Stimulated activated CD8-positive, alpha-beta memory T cell treated with anti-CD3 and anti-CD28 coated beads, Interleukin-7, amount 100 ng/mL, for 48 hours (primary cell): Measurements from ENCODE around the gene MYRIP.
"Not testable (repeated sequence)": the region's sequence is repeated elsewhere in the genome, so short reads cannot be mapped to it uniquely, and the experiment has no call there.

Experiments
- DNase-seq, 2 donors: peaks; one replicate each; pipeline ENCODE4 v3.0.0-alpha.2; 2020; ENCODE audit warnings: low read depth in 1 of 2; ENCODE audit errors: extremely low read depth in 1 of 2

MYRIP gene

GRCh38 chr3:40077139-40077538 is 267.7 kb downstream of the MYRIP start:
- DNase-seq, result not testable (repeated sequence)

DNA sequence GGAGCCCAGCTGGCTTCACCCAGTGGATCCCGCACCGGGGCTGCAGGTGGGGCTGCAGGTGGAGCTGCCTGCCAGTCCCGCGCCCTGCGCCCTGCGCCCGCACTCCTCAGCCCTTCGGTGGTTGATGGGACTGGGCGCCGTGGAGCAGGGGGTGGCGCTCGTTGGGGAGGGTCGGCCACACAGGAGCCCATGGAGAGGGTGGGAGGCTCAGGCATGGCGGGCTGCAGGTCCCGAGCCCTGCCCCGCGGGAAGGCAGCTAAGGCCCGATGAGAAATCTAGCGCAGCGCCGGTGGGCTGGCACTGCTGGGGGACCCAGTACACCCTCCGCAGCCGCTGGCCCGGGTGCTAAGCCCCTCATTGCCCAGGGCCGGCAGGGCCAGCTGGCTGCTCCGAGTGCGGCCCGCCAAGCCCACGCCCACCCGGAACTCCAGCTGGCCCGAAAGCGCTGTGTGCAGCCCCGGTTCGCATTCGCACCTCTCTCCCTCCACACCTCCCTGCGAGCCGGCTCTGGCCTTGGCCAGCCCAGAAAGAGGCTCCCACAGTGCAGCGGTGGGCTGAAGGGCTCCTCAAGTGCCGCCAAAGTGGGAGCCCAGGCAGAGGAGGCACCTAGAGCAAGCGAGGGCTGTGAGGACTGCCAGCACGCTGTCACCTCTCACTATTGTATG is 268.6 kb downstream of the MYRIP start:
- not testable (repeated sequence) for DNase-seq

DNA sequence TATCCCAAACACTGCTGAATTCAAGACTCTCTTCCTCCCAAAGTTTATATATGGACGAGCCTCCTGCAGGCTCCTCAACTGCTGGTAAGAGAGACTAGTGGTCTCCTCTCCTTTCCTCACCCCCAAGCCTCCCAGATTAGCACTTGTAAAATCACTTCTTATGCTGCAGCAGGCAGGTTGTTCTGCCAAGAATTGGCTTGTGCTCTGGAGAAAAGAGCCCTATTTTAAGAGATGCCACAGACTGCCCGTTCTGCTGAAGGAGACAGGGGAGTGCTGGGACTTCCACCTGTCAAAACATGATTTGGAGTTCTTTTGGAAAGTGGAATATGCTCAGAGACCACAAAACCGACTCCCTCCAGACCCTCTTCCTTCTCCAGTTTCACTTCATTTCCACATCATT is 269.2 kb downstream of the MYRIP start:
- no peak for DNase-seq

DNA sequence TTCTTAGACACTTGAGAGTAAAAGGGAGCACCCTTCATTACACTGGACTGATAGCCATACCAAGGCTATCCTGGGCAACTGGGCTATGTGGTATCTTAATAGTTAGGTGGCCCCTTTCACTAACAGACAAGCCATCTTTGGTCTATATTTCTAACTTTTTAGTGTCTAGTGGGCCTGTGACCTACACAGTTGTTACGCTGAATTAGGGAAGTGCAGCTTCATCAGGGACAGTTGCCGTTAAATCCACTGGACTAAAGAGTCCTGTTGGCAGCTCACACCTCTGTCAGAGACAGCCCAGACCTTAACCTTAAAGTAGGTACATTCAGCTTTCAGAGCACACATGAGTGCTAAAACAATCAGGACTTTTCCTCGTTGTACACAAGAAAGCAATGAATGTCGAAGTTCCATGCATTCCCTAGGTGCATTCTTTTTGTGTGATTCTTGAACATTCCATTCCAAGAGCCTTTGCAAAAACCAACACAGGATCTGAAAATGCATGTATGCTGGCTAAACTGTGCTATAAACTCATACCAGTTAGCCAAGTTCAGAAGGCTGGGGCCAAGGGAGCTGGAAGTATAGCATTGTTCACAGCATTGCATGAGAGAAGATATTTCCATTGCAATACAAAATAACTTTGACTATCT is 269.9 kb downstream of the MYRIP start:
- DNase-seq, result no peak

DNA sequence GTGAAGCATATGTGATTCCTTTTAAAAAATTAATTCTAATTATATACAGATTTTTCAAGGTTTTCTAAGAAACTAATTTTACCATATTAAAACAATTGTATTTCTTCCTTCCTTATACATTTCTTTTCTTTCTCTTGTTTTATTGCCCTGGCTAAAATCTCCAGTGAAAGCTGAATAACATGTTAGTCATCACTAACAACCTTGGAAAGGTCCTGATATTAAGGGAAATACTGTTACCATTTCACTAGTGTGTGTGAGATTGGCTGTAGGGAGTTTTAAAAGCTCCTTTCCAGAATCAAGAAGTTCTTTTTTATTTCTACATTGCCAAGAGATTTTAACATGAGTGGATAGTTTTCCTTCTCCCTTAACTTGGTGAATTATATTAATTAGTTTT is 270.4 kb downstream of the MYRIP start:
- DNase-seq, result no peak

DNA sequence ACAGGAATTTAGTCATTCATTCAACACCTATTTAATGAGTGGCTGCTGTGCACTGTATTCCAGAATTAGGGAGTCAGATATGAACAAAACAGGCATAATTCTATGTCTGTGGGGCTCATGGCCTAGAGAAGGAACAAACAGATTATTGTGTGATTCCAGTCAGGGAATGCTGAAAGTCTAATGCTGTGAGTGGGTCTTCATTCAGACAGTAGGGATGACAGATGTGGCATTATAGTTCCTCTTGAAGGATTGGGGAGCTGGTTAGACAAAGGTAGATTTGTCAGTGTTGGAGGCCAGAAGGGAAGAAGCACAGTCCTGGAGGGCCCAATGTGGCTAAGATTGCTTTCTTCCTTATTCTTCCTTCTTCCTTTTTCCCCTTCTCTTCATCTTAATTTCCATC is 273.7 kb downstream of the MYRIP start:
- no peak for DNase-seq

DNA sequence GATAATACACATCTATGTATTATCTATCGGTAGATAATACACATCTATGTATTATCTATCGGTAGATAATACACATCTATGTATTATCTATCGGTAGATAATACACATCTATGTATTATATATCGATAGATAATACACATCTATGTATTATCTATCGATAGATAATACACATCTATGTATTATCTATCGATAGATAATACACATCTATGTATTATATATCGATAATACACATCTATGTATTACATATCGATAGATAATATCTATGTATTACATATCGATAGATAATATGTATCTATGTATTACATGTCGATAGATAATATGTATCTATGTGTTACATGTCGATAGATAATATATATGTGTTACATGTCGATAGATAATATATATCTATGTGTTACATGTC is 275.0 kb downstream of the MYRIP start:
- not testable (repeated sequence) for DNase-seq

GRCh38 chr3:40086890-40087883 is 277.8 kb downstream of the MYRIP start:
- no peak for DNase-seq

DNA sequence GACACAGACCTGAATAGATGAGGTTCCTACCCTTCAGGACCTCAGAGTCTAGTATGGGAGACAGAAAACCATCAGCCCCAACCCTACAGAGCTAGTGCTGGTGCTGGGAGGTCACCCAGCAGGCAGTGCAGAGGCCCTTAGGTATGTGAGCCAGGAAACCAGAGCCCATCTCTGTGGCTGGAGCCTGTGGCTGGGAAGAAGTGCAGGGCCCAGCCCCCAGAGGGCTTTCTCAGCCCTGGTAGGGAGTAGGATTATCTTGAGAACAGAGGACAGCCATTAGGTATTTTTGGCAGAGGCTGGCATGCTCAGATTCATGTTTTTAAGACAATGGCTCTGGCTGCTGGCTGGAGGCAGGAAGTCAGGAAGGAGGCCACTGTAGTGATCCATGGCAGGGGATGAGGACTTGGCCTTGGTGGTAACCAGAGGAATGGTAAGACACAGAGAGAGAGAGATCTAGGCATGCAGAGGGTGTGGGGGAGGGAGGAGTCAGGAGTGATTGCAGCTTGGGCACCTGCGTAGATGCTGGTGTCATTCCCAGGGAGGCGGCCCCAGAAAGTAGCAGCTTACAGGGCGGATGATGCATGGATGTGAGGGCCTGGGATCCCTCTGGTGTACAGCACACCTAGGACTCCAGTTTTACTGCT is 279.2 kb downstream of the MYRIP start:
- no peak for DNase-seq

- no peak for DNase-seq
Observed at GRCh38 chr3:40096661-40097111, 287.3 kb downstream of the MYRIP start.

DNA sequence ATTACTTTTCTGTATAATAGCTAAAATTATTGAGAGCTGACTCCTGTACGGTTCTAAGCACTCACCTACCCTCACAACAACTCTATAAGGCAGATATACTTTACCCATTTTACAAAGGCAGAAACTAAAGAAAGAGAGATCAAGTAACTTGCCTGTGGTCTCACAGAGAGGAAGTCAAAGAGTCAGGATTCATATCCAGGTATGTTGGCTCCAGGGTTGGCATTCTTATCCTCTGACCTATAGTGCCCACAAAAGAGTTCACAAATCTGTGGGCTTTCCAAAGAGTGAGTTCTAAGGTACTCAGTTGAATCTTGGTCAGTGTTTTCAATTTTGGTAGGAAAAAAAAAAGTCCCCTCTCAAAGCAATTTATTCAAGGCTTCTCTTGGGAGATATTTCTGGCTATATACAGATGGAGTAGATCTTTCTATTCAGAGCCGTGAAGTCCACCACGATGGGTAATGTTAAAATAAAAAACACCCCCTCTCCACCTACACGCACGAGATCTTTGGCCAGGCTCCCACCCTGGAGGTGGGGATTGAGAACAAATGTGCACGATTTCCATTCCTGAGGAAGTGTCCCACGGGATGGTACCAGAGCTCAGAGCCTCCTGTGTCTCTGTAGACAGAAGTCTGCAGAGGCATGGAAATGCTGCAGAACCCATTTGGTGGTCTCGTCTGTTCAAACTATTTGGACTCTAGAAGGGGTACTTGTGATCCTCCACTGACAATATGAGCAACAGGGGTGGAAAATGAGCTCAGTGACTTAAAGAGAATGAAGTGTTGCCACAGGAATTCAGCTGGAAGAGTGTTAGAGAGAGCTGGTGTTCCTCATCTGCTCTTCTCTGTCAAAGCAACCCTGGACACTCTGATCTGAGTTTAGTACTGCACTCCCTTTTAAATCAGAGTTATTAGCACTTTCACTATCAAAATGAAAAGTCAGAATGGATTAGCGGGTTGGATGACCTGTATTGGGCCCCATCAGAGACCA is 288.0 kb downstream of the MYRIP start:
- DNase-seq, result no peak

DNA sequence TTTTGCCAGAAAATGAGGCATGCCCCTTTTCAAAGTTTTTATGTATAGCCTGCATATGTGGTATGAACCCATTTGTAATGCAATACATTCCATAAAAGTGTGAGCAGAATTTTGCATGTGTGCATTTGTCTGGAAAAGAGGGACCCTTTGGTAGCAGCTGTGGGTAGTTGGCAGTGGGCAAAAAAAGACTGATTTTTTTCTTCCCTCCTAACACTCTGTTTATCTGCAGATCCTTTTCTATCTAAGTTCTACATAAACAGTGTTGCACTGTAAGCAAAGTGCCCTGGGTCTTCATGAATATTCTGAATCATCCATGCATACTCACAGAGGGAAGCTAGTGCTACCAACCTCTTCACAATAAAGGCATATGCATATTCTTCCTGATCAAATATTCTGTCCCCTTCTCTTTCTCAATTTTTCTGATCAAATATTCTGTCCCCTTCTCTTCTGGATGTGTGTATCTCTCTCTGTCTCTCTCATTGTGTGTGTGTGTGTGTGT is 288.9 kb downstream of the MYRIP start:
- no peak for DNase-seq

DNA sequence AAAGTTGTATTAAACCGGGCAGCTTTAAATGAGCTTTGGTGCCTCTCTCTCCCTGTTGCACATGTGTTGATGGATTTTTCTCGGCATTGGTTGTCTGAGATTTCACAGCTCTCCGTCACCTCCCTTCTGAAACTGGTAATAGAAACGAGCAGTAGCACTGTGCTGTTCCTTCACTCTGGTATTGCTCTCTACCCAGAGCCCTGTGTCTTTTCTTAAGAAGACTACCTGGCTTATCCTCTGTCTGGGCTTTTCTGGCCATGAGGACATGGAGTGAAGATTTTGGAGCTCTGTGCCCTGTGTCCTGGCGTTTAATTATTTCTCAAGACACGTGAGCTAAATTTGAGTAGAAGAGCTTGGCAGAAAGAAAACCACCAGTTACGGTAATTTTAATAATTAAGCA is 290.5 kb downstream of the MYRIP start:
- no peak for DNase-seq

DNA sequence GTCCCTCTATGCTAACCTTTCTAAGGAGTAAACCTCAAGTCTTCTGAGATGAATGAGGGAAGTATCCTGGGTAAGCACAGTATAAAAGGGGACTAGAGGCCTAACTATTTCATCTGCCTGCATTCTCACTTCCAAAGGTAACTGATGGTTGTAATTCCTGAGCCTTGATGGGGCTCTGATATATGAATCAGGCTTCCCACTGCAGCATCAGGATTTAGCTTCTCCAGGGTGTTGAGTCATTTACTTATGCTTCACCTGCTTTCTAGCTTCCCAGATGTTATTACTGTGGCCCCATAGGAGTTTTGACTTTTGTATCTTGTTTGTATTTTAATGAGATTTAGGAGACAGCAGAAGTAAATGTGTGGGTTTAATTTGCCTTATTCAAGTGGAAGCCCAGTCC is 292.8 kb downstream of the MYRIP start:
- DNase-seq, result no peak

DNA sequence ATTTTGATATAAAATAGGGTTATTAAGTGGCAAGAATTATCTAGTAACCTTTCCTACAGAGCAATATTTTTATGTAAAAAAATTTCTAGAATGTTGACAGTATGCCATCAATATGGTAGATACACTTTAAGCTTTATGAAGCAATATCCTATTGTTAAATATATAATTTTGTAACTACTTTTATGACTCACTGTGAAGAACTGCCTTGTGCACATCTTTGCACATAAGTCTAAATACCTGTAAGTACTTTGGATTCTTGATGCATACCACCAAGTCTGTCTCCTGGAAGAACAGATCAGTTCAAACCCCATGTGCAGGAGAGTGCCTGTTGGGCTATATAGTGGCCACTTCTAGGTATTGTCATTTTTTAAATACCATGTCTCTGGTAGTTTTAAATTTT is 294.4 kb downstream of the MYRIP start:
- no peak for DNase-seq

DNA sequence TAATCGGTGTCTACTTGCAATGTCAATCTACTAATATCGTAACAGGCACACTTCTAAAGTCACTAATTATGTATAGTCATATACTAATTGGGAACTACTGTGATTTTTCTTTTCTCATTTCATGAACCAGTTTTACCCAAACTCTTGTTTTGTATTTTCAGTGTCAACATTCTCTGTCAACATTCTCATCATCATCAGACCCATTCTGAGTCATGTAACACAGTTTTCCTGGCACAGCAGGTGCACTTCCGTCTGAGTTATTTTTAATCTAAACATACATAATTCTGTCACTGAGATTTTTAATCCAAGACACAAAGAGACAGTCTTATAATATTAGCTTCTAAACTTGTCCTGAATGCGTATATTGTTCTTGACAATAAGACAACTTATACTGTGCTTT is 295.0 kb downstream of the MYRIP start:
- DNase-seq, result no peak

DNA sequence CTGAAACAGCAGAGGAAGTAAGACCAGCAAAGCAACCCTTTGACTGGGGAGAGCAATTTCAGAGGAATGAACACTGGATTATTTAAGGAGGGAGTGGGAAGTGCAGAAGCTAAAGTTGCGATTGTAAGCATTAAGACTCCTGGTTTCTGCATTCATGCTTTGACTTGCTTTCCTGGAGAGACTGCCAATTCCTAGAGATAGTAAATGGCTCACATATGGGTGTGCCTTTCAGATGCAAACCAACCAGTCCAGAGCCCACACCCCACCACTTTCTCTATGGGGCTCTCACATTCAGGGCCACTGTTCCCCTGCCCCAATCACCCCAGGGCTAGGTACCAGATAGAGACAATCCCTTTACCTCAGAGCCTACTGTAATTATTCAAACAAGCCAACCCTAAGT is 299.2 kb downstream of the MYRIP start:
- no peak for DNase-seq

- DNase-seq, result no peak
Observed at GRCh38 chr3:40109641-40110490, 300.5 kb downstream of the MYRIP start.
